GM18873 (cell line): ENCODE data around the gene COTL1.

Experiments
- ATAC-seq: cut with Tn5 transposase; IDR thresholded peaks from one replicate; pipeline ENCODE4 v1.9.1; 2021; ENCODE audit warnings: mild to moderate bottlenecking, moderate library complexity, moderate number of reproducible peaks; ENCODE audit not compliant: unreplicated experiment, low FRiP score

COTL1 gene

DNA sequence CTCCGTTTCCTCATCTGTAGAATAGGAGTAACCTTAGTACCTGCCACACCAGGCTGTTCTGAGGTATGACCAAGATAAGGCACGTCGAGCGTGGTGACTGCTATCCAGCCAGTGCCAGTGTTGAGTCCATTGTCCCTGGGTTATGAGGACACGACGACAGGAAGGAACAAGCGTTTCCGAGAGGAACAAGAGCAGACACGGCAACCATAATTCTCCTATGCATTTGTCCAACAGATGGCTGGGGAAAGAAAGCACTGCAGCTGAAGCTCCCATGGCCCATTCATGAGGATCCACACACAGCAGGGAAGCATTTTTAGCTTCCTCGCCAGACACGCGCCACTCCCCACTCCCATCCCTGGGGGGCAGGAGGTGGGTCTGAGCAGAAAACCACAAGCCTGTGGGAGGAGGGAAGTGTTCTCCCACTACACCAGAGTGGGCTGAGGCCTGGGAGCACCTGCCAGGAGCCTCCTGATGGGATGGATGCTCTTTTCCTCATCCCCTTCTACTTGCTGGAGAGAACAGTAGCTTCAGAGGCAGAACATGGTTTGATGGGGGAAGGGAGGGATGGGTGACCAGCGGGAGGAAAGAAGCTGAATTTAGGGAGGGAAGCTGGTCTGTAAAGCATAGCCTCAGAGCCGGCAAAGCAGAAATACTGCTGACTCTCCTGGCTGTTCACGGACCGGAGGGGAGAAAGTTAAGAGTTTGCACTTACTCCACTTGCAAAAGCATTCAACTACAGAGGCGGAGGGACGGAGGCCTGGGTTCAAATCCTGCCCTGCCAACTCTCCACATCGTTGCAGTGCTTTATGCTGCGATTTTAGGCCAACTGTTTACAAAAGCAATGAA, 2.7 kb downstream of the COTL1 start:
- no peak for ATAC-seq

GRCh38 chr16:84614623-84614967, 3.3 kb downstream of the COTL1 start:
- no peak for ATAC-seq

DNA sequence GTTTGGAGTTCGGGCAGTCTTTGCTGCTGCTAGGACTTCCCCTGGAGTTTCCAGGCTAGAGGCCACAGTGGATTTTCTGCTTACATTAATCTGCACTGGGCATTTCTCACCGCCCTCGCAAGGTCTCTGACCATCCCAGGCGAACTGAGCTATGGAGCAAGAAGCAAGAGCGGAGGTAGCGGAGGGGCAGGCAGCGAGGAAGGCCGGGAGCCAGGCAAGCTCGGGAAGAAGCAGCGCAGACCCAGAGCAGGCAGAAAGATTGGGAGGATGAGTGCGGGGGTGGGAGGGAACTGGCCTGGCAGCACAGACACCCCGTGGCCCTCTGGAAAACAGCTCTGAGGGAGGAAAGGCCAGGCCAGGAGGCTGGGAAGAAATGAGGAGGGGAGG, 3.8 kb downstream of the COTL1 start:
- no peak for ATAC-seq

DNA sequence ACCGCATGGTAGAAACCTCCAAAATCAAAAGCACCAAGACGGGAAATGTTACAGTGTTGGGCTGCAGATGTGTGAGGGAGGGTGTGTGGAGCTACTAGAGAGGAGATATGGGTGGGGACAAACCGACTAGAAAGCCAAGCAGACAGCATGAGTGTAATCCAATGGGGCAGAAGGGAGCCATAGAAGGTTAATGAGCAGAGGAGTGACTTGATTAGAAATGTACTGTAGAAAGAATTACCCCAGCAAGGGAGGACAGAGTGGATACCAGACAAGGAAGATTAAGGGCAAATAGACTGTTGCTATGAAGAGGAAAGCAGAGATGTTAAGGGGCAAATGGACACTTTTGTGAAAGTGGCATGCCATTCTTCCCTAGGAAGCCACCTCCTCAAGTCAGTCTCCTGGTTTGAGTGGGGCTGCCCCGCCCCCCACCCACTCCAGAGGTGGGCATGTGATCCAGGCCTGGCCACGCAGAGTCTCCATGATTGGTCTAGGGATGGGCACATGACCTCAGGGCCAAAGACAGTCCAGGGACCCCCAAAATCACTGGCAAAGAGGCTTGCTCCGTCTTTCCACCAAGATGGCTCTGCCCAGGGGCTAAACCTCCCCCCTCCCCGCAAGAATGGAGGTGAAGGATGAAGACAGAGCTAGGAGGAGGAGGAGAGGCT, 4.3 kb downstream of the COTL1 start:
- ATAC-seq = no peak

DNA sequence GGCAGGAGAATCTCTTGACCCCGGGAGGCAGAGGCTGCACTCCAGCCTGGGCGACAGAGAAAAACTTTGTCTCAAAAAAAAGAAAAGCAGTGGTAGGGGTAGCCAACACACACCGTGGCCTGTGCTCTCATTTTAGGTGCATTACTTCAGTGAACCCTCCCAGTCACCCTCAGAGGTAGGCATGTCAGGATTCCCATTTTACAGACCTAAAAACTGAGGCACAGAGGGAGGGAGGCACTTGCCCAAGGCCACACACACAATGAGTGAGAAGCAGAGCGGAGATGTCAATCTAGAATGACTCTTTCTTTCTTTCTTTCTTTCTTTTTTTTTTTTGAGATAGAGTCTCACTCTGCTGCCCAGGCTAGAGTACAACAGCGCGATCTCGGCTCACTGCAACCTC, 5.2 kb downstream of the COTL1 start:
- no peak for ATAC-seq

DNA sequence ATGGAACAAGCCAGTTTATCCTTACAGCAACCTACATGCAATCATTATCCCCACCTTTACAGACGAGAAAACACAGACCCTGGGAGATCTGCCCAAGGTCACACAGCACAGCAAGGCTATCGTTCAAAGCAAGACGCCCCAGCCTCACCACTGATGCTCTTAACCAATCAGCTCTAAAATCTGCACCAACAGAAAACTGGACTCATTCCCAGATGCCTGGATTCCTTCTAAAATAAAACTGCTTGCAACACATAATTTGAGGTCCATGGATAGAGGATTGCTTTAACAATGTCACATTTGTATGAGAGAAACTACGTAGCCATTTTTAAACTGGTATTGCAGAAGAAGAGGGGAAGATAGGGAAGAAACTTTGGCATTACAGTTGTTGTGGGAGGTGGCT, 6.8 kb downstream of the COTL1 start:
- no peak for ATAC-seq

- no peak for ATAC-seq
Measured at GRCh38 chr16:84610376-84610775, 7.5 kb downstream of the COTL1 start.

DNA sequence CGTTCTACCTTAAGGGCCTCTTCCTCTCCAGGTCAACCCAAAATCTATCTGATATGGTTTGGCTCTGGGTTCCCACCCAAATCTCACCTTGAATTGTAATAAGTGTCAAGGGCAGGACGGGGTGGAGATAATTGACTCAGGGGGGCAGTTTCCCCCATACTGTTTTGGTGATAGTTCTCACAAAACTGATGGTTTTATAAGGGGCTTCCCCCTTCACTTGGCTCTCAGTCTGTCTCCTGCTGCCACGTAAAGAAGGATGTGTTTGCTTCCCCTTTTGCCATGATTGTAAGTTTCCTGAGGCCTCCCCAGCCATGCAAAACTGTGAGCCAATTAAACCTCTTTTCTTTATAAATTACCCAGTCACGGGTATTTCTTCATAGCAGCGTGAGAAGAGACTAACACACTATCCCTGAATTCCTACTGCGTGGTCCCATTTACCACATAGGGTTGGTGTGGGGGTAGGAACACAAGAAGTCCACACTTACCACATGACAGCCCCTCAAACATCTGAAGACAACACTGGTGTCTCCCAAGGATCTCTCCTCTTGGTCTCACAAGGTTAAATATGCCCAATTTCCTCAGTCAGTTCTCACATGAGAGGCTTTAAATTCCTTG, 8.2 kb downstream of the COTL1 start:
- ATAC-seq = no peak

GRCh38 chr16:84608282-84608681, 9.6 kb downstream of the COTL1 start:
- no peak for ATAC-seq

DNA sequence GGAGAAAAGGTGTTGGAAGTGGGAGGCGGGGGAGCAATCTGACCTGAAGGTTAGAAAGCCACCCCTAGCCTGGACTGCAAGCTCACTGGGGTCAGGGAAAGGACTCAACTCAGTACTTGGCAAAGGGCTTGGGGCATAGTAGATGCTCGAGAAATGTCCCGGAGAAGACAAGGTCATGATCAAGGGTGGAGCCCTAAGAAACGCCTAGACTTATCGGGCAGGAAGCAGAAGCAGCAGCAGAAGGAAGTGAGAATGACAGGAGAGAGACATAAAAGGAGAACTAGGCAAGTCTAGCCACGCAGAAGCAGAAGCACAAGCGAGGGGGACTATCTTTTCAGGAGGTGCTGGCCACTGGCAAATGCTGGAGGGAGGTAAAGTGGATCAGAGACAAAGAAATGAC, 10.2 kb downstream of the COTL1 start:
- no peak for ATAC-seq

DNA sequence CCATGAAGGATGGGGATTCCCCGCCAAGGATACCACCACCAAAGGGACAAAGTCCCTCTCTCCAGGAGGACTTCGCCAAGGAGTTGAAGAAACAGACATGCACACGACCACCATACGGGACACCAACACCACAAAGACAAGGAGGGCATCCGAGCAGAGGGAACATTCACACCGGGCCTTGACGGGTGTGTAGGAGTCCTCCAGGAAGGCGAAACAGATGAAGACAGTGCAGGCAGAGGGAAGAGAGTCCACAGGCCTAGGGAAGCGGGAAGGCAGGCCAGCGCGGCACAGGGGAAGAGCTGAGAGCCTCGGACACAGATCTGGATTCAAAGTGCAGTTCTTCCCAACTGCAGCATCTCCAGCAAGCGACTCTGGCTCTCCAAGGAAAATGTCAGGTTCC, 10.8 kb downstream of the COTL1 start:
- no peak for ATAC-seq

DNA sequence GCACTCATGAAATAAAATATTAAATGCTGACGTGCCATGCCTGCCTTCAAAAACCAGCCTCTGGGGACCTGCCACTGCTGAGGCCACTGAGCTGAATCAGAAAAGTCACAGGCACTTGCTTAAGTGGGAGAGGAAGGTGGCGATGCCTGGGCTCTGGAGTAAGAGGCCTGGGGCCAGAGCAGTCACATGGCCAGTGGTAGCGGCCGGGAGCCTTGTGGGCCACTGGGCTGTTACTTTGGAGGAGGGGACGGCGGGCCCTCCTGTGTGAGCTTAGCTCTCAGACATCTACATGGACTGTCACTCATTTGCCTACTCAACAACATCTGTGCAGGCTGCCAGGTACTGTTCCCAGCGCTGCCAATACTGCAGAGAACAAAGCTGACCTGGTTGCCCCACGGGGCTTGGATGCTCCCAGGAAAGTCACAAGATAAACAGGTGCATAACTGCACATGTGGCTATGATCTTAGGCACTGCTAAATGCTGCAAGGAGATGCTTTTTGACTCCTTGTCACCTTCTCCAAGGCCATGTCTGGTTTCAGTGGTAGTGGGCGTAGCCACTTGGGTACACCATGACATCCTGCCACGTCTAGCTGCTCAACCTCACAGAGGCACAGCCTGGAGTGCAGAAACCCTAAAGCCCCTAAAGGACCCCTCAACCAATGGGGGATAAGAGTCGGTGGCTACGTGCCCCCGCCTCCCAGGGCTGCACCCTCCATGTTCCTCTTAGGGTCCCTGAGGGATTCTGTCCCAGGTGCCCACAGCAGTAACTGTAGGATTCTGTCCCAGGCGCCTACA, 11.6 kb downstream of the COTL1 start:
- ATAC-seq = no peak

- no peak for ATAC-seq
Measured at GRCh38 chr16:84605339-84605848, 12.5 kb downstream of the COTL1 start.

- no peak for ATAC-seq
Measured at GRCh38 chr16:84604477-84605013, 13.3 kb downstream of the COTL1 start.

GRCh38 chr16:84603940-84604339, 13.9 kb downstream of the COTL1 start:
- ATAC-seq = no peak

- ATAC-seq = no peak
Measured at GRCh38 chr16:84603140-84603816, 14.6 kb downstream of the COTL1 start.

- peak; percentile 63 for ATAC-seq
Measured at GRCh38 chr16:84600343-84601229, 17.3 kb downstream of the COTL1 start.

DNA sequence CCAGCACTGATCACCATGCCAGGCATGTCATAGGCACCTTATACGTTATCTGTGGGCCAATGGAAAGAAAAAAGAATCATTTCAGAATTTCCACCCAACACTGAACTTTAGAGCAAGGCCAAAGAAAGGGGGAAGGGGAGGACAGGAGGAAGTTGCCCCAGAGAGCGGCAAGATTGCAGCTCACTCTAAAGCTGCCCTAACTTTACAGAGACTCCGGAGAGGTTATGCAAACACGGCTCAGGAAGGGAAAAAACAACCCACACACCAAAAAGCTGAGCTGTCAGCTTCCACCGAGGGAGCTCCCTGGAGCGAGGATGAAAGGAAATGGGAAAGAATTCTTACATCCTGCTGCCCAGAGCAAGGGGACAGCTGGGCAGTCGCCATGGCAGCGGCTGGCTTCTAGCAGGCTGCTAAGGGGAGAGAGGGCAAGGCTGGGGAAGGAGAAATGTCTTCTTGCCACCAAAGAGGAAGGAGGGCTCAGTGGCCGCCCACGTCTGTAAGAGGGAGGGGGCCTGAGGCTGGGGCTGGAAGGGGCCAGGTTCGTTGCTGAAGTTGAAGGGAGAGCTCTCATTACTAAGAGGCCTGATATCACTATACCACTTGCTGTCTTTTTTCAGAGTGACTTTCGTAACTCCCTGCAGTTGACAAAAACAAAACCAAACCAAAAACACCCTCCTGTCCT, 18.2 kb downstream of the COTL1 start:
- no peak for ATAC-seq
